NCI-H1105 treated with DMSO at 0.1 percent for 48 hours (cell line): ENCODE results near the gene ARF1.
"Not testable (repeated sequence)": the region's sequence is repeated elsewhere in the genome, so short reads cannot be mapped to it uniquely, and the experiment has no call there.

Experiments
- DNase-seq: peaks from one replicate; lab custom pipeline; 2025; lab: John Stamatoyannopoulos, UW

The ARF1 gene

GRCh38 chr1:228102791-228103620, 20.5 kb downstream of the ARF1 start, which contains the start of gene C1orf35:
Gene C1orf35, minus strand, starts transcription at chr1:228103325. Its CDS starts 98 bp downstream, at chr1:228103227.
- DNase-seq, result peak; percentile 75

- DNase-seq, result no peak
Measured at GRCh38 chr1:228104526-228105269, 22.2 kb downstream of the ARF1 start.

DNA sequence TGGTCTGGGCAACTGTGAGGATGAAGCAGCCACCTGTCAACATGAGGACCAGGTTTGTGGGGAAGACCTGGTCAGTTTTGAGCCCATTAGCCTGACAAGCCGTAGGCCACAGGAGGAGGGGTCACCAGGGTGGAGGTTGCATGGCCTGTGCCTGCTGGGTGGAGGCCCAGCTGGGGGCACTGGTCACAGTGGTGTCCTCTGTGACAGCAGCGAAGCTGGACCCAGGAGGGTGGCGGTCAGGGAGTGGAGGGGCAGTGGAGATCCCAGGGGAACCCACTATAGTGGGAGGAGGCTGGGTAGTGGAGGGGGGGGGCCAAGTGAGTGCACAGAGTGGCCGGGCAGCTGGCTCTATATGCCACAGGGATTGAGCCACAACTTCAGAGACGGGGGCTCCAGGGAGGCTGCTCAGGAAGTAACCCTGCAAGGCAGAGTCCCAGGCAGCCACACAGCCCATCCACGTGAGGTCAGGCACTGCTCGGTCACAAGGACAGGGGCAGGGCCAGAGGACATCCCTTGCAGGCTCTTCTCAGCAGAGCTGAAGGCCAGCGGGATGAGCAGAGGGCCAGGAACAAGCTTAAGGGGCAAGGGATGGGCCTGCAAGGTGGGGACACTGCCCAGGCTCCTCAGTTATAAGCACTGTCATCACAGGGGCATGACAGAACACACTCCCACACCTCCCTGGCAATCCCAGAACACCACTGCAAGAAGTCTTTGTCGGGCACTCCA, 22.9 kb downstream of the ARF1 start:
- DNase-seq, result no peak

DNA sequence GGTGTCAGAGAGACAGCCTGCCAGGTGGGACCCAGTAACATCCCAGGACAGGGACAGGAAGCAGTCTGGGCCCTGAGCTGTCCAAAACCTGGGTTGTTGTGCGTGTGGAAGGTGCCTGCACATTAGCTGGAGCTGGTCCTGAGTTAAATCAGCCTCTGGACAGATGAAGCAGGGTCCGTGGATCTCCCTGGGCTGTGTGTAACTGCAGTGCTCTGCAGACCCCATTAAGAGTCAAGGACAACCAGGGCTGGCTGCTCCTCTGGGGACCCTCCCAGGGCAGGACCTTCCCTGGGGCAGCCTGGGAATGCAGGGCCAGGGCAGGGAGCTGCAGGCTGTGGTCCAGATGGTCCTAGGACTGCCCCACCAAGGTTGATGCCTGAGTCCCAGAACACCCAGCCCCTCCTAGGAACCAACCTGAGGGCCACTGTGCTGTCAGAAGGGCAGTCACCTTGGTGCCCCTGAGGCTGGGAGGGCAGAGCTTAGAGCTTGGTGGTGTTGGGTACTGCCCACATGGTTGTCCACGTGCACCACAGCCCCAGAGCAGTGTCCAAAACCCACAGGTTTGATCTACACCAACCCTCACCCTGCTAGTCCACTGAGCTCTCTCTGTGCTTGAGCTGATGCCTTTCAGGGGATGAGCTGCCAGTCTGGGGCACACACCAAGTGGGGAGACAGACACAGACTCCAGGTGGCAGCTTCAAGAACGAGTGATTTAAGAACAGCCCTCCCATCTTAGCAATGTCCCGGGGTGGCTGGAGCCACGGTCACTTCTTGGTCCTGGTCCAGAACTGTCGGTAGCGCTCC, 23.7 kb downstream of the ARF1 start:
- DNase-seq, result no peak

- DNase-seq, result no peak
Measured at GRCh38 chr1:228106800-228107054, 24.2 kb downstream of the ARF1 start.

- no peak for DNase-seq
Measured at GRCh38 chr1:228107636-228108035, 25.1 kb downstream of the ARF1 start.

- DNase-seq, result no peak
Measured at GRCh38 chr1:228108055-228108690, 25.7 kb downstream of the ARF1 start.

- no peak for DNase-seq
Measured at GRCh38 chr1:228108742-228109072, 26.2 kb downstream of the ARF1 start.

GRCh38 chr1:228109073-228109961, 26.8 kb downstream of the ARF1 start, which contains the start of gene MRPL55:
Gene MRPL55, minus strand, starts transcription at chr1:228109299. Its CDS starts 1,039 bp downstream, at chr1:228108260.
- peak; percentile 77 for DNase-seq

DNA sequence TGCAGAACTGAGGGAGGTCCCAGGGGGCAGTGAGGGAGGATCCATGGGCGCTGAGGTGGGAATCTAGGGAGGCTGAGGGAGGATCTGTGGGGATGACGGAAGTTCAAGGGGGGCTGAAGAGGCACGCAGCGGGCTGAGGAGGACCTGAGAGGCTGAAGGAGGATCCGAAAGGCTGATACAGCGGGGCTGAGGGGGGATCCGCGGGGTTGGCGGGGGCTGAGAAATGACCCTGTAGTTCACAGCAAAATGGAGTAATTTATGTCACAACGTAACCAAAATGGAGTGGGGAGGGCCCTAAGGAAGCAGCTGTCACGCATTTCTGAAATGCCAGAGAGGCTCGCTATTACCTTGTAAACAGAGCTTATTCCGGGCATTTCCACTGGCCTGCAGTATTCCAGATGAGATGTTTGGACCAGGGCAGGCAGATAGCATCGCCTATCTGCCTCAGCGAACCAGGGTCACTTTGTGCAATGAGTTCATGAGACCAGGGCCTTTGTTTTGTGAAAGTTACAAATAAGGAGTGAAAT, 27.5 kb downstream of the ARF1 start:
- DNase-seq, result no peak

DNA sequence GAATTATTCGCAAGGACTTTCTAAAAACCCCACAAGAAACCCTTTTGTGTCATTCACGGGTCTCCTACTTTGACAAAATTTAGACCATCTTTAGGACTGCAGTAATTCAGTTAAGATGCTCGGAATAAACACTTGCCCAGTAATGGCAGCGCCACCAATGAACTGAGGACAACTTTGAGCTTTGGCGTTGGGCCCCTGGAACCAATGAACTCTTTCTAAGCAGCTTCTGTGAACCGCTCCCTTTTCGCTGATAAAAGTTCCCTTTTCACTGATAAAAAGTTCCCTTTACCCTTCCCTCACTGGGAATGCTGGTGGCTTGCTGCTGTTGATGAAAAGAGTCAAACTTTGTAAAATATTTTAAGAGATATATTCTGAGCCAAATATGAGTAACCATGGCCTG, 28.0 kb downstream of the ARF1 start:
- no peak for DNase-seq

- DNase-seq, result not testable (repeated sequence)
Measured at GRCh38 chr1:228111315-228111714, 28.8 kb downstream of the ARF1 start.

GRCh38 chr1:228112167-228112566, 29.7 kb downstream of the ARF1 start:
- DNase-seq, result no peak

DNA sequence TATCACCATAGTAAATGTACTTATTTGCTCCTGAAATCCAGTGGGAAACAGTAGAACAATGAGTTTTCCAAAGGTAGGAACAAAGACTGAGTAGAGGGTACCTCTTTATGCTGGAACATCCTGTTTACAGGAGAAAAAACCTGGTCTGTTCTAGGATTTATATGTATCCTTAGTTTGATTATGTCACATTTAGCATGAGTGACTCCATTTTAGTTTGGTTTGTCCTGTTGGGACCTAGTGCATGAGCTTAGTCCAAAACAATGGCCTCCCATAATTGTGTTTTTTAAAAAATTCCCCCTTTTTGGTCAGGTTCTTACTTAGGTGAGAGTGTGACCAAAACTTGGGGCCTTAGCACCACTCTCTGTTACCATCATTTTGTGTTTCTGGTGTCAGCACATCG, 30.1 kb downstream of the ARF1 start:
- no peak for DNase-seq

DNA sequence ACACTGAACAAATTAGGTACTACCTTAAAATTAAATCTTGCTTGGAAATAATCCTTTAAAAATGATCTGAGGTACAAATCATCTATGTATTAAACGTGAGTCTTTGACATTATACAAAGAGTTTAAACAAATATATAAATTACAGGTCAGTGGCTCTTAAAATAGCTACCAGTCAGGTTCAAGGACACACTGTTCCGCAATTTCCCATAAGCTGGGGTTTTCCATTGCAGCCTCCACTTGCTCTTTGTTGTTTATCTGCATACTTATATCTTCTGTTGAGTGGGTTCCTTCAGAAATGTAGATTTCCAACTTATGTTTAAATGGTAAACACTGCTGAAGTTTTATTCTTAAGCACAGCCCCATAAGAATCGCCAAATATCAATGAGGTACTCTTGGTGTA, 32.3 kb downstream of the ARF1 start:
- DNase-seq, result no peak

DNA sequence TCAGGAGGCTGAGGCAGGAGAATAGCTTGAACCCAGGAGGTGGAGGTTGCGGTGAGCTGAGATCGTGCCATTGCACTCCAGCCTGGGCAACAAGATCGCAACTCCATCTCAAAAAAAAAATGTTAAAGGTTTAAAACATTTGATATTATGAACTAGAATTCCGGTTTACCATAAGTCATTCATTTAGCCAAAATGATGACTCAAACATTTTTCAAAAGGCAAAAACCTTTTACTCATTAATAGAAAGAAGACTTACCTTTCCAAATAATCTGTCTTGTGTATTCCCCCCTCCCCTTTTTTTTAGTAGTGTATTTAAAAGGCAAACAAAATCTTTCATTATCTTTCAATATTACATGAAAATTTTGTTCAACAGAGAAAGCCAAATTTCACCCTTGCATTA, 34.8 kb downstream of the ARF1 start:
- DNase-seq, result no peak

DNA sequence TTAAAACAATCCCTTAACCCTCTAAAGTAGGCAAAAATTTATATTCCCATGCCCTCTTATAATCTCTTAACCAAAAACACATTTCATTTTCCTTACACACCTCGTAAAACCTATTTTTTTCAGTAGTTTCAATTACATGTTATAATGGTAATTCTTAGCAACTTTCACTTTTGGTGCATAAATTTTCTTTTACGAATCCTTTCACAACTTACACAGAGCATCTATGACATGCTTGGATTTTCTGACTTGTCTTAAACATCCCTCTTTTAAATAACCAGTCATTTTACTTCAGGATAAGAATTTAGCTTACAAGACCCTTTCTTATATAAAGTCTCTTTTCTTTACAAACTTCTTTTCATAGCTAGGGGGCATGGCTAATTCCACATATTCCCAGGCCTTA, 35.5 kb downstream of the ARF1 start:
- no peak for DNase-seq

GRCh38 chr1:228120351-228120750, 37.8 kb downstream of the ARF1 start:
- no peak for DNase-seq

DNA sequence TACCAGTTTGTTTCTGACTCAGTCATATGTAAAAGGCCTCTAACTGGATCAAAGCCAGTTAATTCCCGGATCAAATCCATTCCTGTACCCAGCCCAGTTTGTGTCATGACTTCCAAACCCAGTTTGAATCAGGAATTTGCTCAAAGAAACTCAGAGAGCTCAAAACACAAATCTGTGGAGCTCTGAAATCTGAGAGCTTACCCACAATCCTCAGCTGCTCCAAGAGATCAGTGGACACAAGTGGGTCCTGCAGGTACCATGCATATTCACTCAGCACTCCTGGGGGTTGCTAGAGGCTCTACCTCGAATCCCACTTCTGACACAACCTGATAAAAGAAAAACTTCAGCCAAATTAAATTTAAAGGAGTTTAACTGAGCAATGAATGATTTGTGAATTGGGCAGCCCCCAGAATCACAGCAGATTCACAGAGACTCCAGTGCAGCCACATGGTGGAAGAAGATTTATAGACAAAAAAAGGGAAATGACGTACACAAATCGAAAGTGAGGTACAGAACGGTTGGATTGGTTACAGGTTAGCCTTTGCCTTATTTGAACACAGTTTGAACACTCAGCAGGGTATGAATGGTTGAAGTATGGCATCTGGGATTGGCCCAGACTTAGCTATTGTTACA, 38.5 kb downstream of the ARF1 start:
- no peak for DNase-seq

DNA sequence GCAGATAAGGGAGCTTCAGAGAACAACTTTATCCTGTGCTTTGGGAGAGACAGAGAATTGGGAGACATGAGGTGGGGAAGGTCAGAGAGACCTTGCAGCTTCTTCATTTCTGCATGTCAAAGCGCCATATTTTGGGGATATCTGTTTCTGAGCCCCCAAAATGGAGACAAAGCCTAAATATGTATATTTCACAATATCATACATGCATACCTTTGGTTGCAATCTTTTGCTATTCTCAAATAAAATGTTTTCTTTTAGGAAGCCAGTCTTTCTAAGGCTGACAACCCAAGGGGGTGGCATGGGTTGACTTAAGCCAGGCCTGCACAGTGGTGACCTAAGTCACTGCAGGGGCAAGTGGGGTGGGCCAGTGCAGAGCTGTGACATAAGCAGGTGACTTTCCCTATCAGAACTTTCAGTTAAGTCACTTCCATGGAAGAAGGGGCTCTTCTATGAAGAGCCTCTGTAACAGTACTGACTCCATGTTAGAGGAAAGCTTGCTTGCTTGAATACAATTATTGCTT, 40.5 kb downstream of the ARF1 start:
- no peak for DNase-seq
